Measurements from ENCODE around the gene DNAJC10. TPM values are rescaled to one million over a fixed set of nuclear protein-coding genes. Genes with fewer than 3 reads are reported as not detected.
A peak's percentile ranks its signal among the peaks of the same experiment; 100 is the strongest.

The DNAJC10 gene, protein sequence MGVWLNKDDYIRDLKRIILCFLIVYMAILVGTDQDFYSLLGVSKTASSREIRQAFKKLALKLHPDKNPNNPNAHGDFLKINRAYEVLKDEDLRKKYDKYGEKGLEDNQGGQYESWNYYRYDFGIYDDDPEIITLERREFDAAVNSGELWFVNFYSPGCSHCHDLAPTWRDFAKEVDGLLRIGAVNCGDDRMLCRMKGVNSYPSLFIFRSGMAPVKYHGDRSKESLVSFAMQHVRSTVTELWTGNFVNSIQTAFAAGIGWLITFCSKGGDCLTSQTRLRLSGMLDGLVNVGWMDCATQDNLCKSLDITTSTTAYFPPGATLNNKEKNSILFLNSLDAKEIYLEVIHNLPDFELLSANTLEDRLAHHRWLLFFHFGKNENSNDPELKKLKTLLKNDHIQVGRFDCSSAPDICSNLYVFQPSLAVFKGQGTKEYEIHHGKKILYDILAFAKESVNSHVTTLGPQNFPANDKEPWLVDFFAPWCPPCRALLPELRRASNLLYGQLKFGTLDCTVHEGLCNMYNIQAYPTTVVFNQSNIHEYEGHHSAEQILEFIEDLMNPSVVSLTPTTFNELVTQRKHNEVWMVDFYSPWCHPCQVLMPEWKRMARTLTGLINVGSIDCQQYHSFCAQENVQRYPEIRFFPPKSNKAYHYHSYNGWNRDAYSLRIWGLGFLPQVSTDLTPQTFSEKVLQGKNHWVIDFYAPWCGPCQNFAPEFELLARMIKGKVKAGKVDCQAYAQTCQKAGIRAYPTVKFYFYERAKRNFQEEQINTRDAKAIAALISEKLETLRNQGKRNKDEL
- 160 and 167 TPM in 2 replicates for total RNA-seq (2021)
- percentile 88 among the genes with signal in this experiment for Bru-seq, nascent RNA
- percentile 88 among the genes with signal in this experiment for BruChase-seq, experiment 1, labeled RNA remaining after a 2-hour chase
- BruChase-seq, experiment 2, labeled RNA remaining after a 6-hour chase: percentile 84 among the genes with signal in this experiment
- long read RNA-seq, full-length matches to known transcripts: 108 of 150 reads
- long read RNA-seq, partial matches to known transcripts: 10 of 150 reads
- long read RNA-seq, other reads (novel, unspliced or antisense): 32 of 150 reads

DNA sequence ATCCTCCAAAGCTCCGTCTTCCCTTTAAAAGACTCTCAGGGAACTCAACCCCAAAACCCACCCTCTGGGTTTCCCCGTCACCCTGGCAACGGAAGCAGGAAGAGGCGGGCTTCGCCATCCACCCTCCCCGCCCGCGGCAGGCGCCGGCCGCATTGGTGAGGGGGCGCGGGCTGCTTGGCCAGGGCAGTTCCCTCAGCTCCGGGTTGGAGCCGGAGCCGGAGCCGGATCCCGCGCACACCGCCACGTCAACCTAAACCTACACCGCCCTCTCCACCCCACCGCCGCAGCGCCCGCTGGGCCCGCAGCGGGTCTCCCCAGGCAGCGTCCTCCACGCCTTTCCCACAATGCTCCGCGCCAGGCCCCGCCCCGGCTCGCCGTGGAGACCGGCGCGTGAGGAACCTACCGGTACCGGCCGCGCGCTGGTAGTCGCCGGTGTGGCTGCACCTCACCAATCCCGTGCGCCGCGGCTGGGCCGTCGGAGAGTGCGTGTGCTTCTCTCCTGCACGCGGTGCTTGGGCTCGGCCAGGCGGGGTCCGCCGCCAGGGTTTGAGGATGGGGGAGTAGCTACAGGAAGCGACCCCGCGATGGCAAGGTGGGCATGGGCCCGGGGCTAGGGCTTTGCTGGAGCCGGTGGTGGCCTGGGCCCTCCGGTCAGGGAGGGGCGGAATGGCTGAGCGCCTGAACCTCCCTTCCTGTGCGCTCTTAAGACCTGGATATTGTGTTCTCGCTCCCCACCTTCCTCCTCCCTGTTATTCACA, at the start of gene DNAJC10:
Gene DNAJC10 (plus strand): TSS at position 366 of the 758 bp plus-strand sequence. CDS start 1,830 bp downstream, outside the sequence.
- intact Hi-C loops (cut with micrococcal nuclease; ENCODE audit: unreplicated experiment): loop anchor here (1.0 to 5.0 kb wide), 2 partner anchors 49 to 529 kb away; no protein-coding TSS in a partner anchor
- Histone ChIP-seq H4K20me1 (ENCODE audit: insufficient read depth) (no peaks in the 10 kb centered on the region; the same call in 1 of the 2 replicates), H2AFZ (peak within 1 kb of the TSS; percentile 99), H3K4me1 (replicated peaks; ENCODE audit: insufficient read depth) (peaks cover 26% of the 10 kb centered on the region), H3K79me2 (ENCODE audit: low read depth) (peaks cover 26% of the 10 kb centered on the region), H3K4me3 (peak within 1 kb of the TSS; percentile 63), H3K9me3 (ENCODE audit: insufficient read depth, low read depth) (no peaks in the 10 kb centered on the region), H3K9me2 (ENCODE audit: insufficient read depth) (peaks cover 9% of the 10 kb centered on the region; the same call in 1 of the 2 replicates), H3F3A (ENCODE audit: insufficient read depth, low read depth) (peaks cover 33% of the 10 kb centered on the region), H3K27me3 (ENCODE audit: insufficient read depth, low read depth) (no peaks in the 10 kb centered on the region), H3K4me2 (peak within 1 kb of the TSS; percentile 89), H3K36me3 (ENCODE audit: low read depth) (peaks cover 26% of the 10 kb centered on the region), H3K27ac (peak within 1 kb of the TSS; percentile 95)
- no peak for TF ChIP-seq EZH2 (IDR thresholded peaks at IDR 0.05; ENCODE audit: low read depth)
- TF ChIP-seq, protein P1, sequence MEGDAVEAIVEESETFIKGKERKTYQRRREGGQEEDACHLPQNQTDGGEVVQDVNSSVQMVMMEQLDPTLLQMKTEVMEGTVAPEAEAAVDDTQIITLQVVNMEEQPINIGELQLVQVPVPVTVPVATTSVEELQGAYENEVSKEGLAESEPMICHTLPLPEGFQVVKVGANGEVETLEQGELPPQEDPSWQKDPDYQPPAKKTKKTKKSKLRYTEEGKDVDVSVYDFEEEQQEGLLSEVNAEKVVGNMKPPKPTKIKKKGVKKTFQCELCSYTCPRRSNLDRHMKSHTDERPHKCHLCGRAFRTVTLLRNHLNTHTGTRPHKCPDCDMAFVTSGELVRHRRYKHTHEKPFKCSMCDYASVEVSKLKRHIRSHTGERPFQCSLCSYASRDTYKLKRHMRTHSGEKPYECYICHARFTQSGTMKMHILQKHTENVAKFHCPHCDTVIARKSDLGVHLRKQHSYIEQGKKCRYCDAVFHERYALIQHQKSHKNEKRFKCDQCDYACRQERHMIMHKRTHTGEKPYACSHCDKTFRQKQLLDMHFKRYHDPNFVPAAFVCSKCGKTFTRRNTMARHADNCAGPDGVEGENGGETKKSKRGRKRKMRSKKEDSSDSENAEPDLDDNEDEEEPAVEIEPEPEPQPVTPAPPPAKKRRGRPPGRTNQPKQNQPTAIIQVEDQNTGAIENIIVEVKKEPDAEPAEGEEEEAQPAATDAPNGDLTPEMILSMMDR (conservative IDR thresholded peaks at IDR 0.05): 0 out of 2 replicates have a peak, but pooled peaks have one; percentile 3
- DNase-seq: peak; percentile 85 to 96
- no TSS peak for BruUV-seq (replicated peaks)
- ChIA-PET POLR2A (ENCODE audit: unreplicated experiment) (interaction anchor here (0.5 to 0.7 kb wide), 6 partner anchors 58 to 711 kb away, joined by 3 to 7 read pairs (median 4); no protein-coding TSS in a partner anchor), CTCF (interaction anchor here (0.9 to 1.1 kb wide), 3 partner anchors 32 to 49 kb away, joined by 3 to 4 read pairs (median 4); no protein-coding TSS in a partner anchor)

DNA sequence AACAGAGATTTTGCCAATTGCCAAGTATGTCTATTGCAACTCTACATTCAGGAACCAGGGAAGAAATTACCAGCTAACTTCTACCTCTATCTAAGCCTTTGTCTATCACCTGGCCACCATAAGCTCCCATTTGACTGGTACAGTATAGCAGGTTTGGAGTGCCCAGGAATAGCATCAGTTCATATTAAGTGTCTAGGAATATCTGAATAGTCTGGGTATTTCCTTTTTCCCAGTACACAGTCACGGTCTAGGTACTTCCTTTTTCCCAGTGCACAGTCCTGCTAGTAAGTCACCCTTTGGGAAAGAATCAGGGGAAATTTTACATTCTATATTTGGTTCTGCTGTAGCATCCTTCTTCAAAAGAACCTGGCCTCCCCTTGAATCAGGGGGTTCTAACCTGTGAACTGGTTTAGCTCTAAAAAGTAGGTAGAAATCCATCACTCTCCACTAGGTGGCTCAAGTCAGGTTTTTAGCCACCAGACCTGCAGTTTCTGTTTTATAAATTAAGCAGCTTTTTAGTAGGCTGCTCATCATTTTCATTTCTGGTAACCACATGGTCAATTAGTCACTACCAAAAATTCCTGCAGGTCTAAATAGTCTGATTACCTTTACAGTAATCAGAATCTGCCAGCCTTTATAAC, 49.3 kb upstream of the DNAJC10 start:
- Histone ChIP-seq H3K4me1 (replicated peaks; ENCODE audit: insufficient read depth) (no peaks in the 10 kb centered on the region), H3K9me3 (ENCODE audit: insufficient read depth, low read depth) (no peaks in the 10 kb centered on the region), H3K4me3 (no peak overlapping the region), H3F3A (ENCODE audit: insufficient read depth, low read depth) (no peaks in the 10 kb centered on the region), H3K4me2 (peak overlapping the region; percentile 2; the same call in 1 of the 2 replicates), H2AFZ (no peak overlapping the region), H3K79me2 (ENCODE audit: low read depth) (no peaks in the 10 kb centered on the region), H3K36me3 (ENCODE audit: low read depth) (no peaks in the 10 kb centered on the region), H3K27me3 (ENCODE audit: insufficient read depth, low read depth) (no peaks in the 10 kb centered on the region), H4K20me1 (ENCODE audit: insufficient read depth) (no peaks in the 10 kb centered on the region), H3K27ac (no peak overlapping the region), H3K9me2 (ENCODE audit: insufficient read depth) (no peaks in the 10 kb centered on the region)
- no peak for DNase-seq
- ChIA-PET CTCF (interaction anchor here (0.7 to 1.4 kb wide), 7 partner anchors 48 to 428 kb away, joined by 3 to 6 read pairs (median 3); no protein-coding TSS in a partner anchor), POLR2A (ENCODE audit: unreplicated experiment) (interaction anchor here (0.7 kb wide), 1 partner anchor 447 kb away, joined by 3 read pairs; no protein-coding TSS in a partner anchor)
- TF ChIP-seq EZH2 (IDR thresholded peaks at IDR 0.05; ENCODE audit: low read depth): no peak
- TF ChIP-seq, protein P1 (conservative IDR thresholded peaks at IDR 0.05): peak; percentile 88
- intact Hi-C loops (cut with micrococcal nuclease; ENCODE audit: unreplicated experiment): loop anchor here (1.0 to 10.0 kb wide), 2 partner anchors 49 to 308 kb away; no protein-coding TSS in a partner anchor
- BruUV-seq (replicated peaks): no TSS peak
